DOHH2 (cell line): ENCODE results near the gene TOGARAM1.

ENCODE experiments used
- H3F3A ChIP-seq: fragments of 200-600 bp; sonication (generic), shearing (Covaris generic); 2 replicates; pipeline ENCODE4 v1.6.0; 2016; ENCODE audit warnings: antibody characterized with exemption, mild to moderate bottlenecking; ENCODE audit not compliant: control insufficient read depth, insufficient read depth
- H3K27ac ChIP-seq: fragments of 200-600 bp; sonication (generic); 2 replicates; pipeline ENCODE4 v1.5.1; 2014; ENCODE audit warnings: low read depth, mild to moderate bottlenecking, low read length, moderate library complexity
- H3K27me3 ChIP-seq: fragments of 200-600 bp; sonication (generic); 2 replicates; pipeline ENCODE4 v1.6.1; 2014; ENCODE audit warnings: mild to moderate bottlenecking, low read length, mixed read lengths; ENCODE audit not compliant: control insufficient read depth
- H3K36me3 ChIP-seq: fragments of 200-600 bp; sonication (generic); 2 replicates; pipeline ENCODE4 v1.6.1; 2014; ENCODE audit warnings: mild to moderate bottlenecking, low read length, moderate library complexity, mixed read lengths; ENCODE audit not compliant: control insufficient read depth
- H3K4me1 ChIP-seq: fragments of 200-600 bp; sonication (generic); 2 replicates; pipeline ENCODE4 v1.6.1; 2014; ENCODE audit warnings: mild to moderate bottlenecking, low read length, mixed read lengths; ENCODE audit not compliant: control insufficient read depth
- H3K4me2 ChIP-seq: fragments of 200-600 bp; sonication (generic); 2 replicates; pipeline ENCODE4 v1.6.0; 2014; ENCODE audit warnings: mild to moderate bottlenecking, low read length, moderate library complexity
- H3K4me3 ChIP-seq: fragments of 200-600 bp; sonication (generic); 2 replicates; pipeline ENCODE4 v1.5.1; 2014; ENCODE audit warnings: mild to moderate bottlenecking, low read length, mixed read lengths
- H3K79me2 ChIP-seq: fragments of 200-600 bp; sonication (generic); 2 replicates; pipeline ENCODE4 v1.6.1; 2014; ENCODE audit warnings: mild to moderate bottlenecking, low read length, mixed read lengths; ENCODE audit not compliant: control insufficient read depth
- H3K9me2 ChIP-seq: fragments of 200-600 bp; sonication (generic); replicated peaks from 2 replicates; pipeline ENCODE4 v1.6.1; 2014; ENCODE audit warnings: mild to moderate bottlenecking, low read length, mixed read lengths; ENCODE audit not compliant: control insufficient read depth
- H3K9me3 ChIP-seq: fragments of 200-600 bp; sonication (generic); 2 replicates; pipeline ENCODE4 v1.6.1; 2014; ENCODE audit warnings: antibody characterized with exemption, low read length, mixed read lengths; ENCODE audit not compliant: control insufficient read depth, insufficient read depth
- H4K20me1 ChIP-seq: fragments of 200-600 bp; sonication (generic); 2 replicates; pipeline ENCODE4 v1.6.0; 2014; ENCODE audit warnings: low read depth, mild to moderate bottlenecking, antibody characterized with exemption, low read length, moderate library complexity; ENCODE audit not compliant: control insufficient read depth, insufficient read depth
- EZH2phosphoT487 ChIP-seq: fragments of 200-600 bp; sonication (generic); IDR thresholded peaks from 2 replicates; pipeline ENCODE4 v1.6.1; 2017; ENCODE audit warnings: borderline replicate concordance, mild to moderate bottlenecking, antibody characterized with exemption, low read length, moderate library complexity, mixed read lengths
- TF ChIP-seq, protein P1 (sequence below): fragments of 200-600 bp; sonication (generic); IDR thresholded peaks from one replicate; pipeline ENCODE4 v1.5.1; 2014; ENCODE audit warnings: antibody characterized with exemption, mild to moderate bottlenecking, low read depth, low read length; ENCODE audit not compliant: poor library complexity, severe bottlenecking

Gene TOGARAM1

DNA sequence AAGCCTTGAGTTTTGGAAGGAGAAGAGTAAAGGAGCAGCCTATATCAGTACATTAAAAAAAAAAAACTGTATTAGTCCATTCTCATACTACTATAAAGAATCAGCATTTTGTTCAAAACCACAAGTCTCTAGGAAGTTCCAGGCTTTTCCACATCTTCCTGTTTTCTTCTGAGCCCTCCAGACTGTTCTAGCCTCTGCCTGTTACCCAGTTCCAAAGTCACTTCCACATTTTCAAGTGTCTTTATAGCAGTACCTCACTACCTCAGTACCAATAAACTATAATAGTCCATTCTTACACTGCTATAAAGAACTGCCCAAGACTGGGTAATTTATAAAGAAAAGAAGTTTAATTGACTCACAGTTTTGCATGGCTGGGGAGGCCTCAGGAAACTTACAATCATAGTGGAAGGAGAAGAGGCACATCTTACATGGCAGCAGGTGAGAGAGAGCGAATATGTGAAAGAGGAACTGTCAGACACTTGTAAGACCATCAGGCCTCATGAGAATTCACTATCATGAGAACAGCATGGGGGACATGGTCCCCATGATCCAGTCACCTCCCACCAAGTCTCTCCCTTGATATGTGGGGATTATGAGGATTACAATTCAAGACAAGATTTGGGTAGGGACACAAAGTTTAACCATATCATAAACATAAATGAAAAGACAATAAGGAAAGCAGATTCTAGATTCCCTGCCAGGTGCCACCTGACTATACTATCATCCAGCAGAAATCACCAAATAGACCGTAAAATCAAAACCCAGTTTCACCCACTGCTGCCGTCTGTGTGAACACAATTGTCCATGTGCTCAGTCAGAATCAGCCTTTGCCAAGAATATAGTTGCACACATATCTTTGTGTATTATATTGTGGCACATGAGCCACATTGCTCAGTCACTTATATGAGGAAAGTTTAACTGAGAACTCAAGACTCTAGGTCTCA is 27.8 kb downstream of the TOGARAM1 start:
- Histone ChIP-seq H3K27ac (no peak overlapping the region), H3K9me2 (no peaks in the 10 kb centered on the region), H3K9me3 (no peaks in the 10 kb centered on the region), H3K4me3 (no peak overlapping the region), H3K4me2 (no peak overlapping the region), H3K27me3 (no peaks in the 10 kb centered on the region), H4K20me1 (no peaks in the 10 kb centered on the region), H3K36me3 (no peaks in the 10 kb centered on the region), H3K79me2 (peaks cover 18% of the 10 kb centered on the region), H3K4me1 (peaks cover 8% of the 10 kb centered on the region; the same call in 1 of the 2 replicates), H3F3A (no peaks in the 10 kb centered on the region)
- TF ChIP-seq, protein P1, sequence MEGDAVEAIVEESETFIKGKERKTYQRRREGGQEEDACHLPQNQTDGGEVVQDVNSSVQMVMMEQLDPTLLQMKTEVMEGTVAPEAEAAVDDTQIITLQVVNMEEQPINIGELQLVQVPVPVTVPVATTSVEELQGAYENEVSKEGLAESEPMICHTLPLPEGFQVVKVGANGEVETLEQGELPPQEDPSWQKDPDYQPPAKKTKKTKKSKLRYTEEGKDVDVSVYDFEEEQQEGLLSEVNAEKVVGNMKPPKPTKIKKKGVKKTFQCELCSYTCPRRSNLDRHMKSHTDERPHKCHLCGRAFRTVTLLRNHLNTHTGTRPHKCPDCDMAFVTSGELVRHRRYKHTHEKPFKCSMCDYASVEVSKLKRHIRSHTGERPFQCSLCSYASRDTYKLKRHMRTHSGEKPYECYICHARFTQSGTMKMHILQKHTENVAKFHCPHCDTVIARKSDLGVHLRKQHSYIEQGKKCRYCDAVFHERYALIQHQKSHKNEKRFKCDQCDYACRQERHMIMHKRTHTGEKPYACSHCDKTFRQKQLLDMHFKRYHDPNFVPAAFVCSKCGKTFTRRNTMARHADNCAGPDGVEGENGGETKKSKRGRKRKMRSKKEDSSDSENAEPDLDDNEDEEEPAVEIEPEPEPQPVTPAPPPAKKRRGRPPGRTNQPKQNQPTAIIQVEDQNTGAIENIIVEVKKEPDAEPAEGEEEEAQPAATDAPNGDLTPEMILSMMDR = no peak
- TF ChIP-seq EZH2phosphoT487 = no peak

DNA sequence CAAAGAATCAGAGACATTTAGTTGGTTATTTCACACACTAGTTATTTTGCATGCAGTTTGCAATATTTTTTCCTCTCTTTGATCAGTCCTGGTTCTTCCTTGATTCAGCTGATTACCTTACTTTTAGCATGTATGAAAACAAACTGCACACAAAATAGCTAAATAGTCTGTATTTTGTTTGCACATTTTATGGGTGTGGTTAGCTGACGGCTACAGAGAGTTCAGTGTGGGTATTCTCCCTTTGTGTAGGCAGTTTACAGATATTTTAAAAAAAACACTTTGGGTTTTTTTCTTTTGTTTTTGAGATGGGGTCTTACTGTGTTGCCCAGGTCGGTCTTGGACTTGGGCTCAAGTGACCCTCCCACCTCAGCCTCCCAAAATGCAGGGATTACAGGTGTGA is 28.5 kb downstream of the TOGARAM1 start:
- Histone ChIP-seq H3K4me1 (peaks cover 8% of the 10 kb centered on the region; the same call in 1 of the 2 replicates), H3K36me3 (no peaks in the 10 kb centered on the region), H3K27me3 (no peaks in the 10 kb centered on the region), H3K4me2 (no peak overlapping the region), H3K9me3 (no peaks in the 10 kb centered on the region), H3F3A (no peaks in the 10 kb centered on the region), H4K20me1 (no peaks in the 10 kb centered on the region), H3K4me3 (no peak overlapping the region), H3K79me2 (peaks cover 11% of the 10 kb centered on the region; the same call in 1 of the 2 replicates), H3K27ac (no peak overlapping the region), H3K9me2 (no peaks in the 10 kb centered on the region)
- TF ChIP-seq EZH2phosphoT487 = no peak

DNA sequence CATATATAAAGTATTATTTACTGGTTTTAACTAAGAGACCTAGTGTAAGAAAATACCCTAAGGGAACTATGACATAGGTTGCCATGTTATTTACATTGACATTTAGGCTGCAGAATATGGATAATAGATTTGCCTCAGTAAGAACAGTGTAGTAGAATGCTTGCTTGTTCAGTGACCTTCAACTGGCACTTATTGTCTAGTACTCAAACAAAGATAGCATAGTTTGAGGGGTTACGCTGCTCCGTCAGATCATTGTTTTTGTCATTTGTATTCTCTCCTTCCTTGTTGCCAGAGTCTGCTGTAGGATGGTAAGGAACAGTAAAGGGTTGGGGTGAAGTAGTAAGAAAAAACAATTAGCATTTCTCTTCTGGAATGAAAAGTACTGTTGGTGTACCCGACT is 33.2 kb downstream of the TOGARAM1 start:
- Histone ChIP-seq H3K27ac (no peak overlapping the region), H3K36me3 (peaks cover 4% of the 10 kb centered on the region), H3K27me3 (no peaks in the 10 kb centered on the region), H3K9me3 (no peaks in the 10 kb centered on the region), H4K20me1 (no peaks in the 10 kb centered on the region), H3K4me3 (no peak overlapping the region), H3K4me1 (no peaks in the 10 kb centered on the region), H3K9me2 (no peaks in the 10 kb centered on the region), H3K79me2 (peaks cover 5% of the 10 kb centered on the region; the same call in 1 of the 2 replicates), H3F3A (no peaks in the 10 kb centered on the region), H3K4me2 (no peak overlapping the region)
- TF ChIP-seq, protein P1 = no peak
- TF ChIP-seq EZH2phosphoT487 = no peak

DNA sequence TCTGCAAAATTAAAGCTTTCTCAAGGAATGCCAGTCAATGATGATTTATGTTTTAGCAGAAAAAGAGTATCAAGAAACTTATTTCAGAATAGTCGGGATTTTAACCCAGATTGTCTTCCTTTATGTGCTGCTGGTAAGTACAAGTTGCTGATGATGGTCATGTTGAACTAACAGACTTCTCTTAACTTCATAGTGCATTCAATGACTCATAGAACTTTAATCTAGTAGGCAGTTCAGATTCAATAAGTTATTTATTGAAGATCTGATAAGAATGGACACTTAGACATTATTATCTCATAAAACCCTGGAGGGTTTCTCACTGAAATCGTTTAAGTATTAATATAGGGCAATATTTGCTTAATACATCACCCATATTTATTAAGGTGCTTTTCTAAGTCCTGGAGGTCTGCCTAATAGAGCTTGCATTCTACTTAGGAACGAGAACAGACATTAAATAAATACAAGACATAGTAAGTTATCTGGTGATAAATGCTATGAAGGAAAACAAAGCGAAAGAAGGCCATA is 33.8 kb downstream of the TOGARAM1 start:
- H3F3A ChIP-seq = no peaks in the 10 kb centered on the region
- H3K79me2 ChIP-seq = peaks cover 2% of the 10 kb centered on the region; the same call in 1 of the 2 replicates
- no peaks in the 10 kb centered on the region for H3K9me3 ChIP-seq
- H3K9me2 ChIP-seq = no peaks in the 10 kb centered on the region
- peaks cover 4% of the 10 kb centered on the region for H3K36me3 ChIP-seq
- H3K4me2 ChIP-seq = no peak overlapping the region
- no peaks in the 10 kb centered on the region for H3K4me1 ChIP-seq
- H3K27me3 ChIP-seq = no peaks in the 10 kb centered on the region
- TF ChIP-seq, protein P1 = no peak
- no peak for TF ChIP-seq EZH2phosphoT487
- H4K20me1 ChIP-seq = no peaks in the 10 kb centered on the region
- no peak overlapping the region for H3K4me3 ChIP-seq
- no peak overlapping the region for H3K27ac ChIP-seq
